Thyroid gland (tissue), 4 donors: ENCODE data around the gene OR2AG2.

Source experiments
- CTCF ChIP-seq, 6 experiments: fragments of 200-600 bp in 3 of 6; fragments of 450-650 bp in 3 of 6; sonication (generic) in 3 of 6; IDR thresholded peaks; one replicate each; pipeline ENCODE4 v1.5.1; 2016 to 2019; ENCODE audit warnings: antibody characterized with exemption in 6 of 6, mild to moderate bottlenecking in 2 of 6, inconsistent platforms in 1 of 6, moderate library complexity in 1 of 6
- POLR2A ChIP-seq, 2 donors: fragments of 450-650 bp; IDR thresholded peaks; one replicate each; pipeline ENCODE4 v1.6.1; 2017; ENCODE audit warnings: antibody characterized with exemption in 2 of 2, mild to moderate bottlenecking in 2 of 2, moderate library complexity in 1 of 2

GRCh38 chr11:6755953-6756347 is 15.8 kb downstream of the OR2AG2 start:
- TF ChIP-seq POLR2A (IDR thresholded peaks at IDR 0.05) (no peak), CTCF (IDR thresholded peaks at IDR 0.05) (no peak)
